Parathyroid adenoma (tissue), 2 donors: Measurements from ENCODE around the gene FNTB.
"Not testable (repeated sequence)": the region's sequence is repeated elsewhere in the genome, so short reads cannot be mapped to it uniquely, and the experiment has no call there.

ENCODE experiments used
- H2AFZ ChIP-seq: fragments of 300-600 bp; sonication (generic); one replicate; pipeline ENCODE4 v1.7.0; 2017; ENCODE audit warnings: antibody characterized with exemption, mild to moderate bottlenecking
- H3K27ac ChIP-seq: fragments of 300-600 bp; sonication (generic); one replicate; pipeline ENCODE4 v1.7.0; 2017
- H3K27me3 ChIP-seq: fragments of 300-600 bp; sonication (generic); one replicate; pipeline ENCODE4 v1.7.0; 2017; ENCODE audit warnings: low read length; ENCODE audit not compliant: control insufficient read depth, insufficient read depth
- H3K36me3 ChIP-seq: fragments of 300-600 bp; sonication (generic); one replicate; pipeline ENCODE4 v1.7.0; 2017; ENCODE audit warnings: low read length; ENCODE audit not compliant: control insufficient read depth, insufficient read depth
- H3K4me1 ChIP-seq: fragments of 300-600 bp; sonication (generic); one replicate; pipeline ENCODE4 v1.7.0; 2017; ENCODE audit warnings: control low read depth
- H3K4me2 ChIP-seq: fragments of 300-600 bp; sonication (generic); one replicate; pipeline ENCODE4 v1.7.0; 2017; ENCODE audit warnings: low read length
- H3K4me3 ChIP-seq: fragments of 300-600 bp; sonication (generic); one replicate; pipeline ENCODE4 v1.7.0; 2017; ENCODE audit warnings: low read depth, low read length
- H3K79me2 ChIP-seq: fragments of 300-600 bp; sonication (generic); one replicate; pipeline ENCODE4 v1.7.0; 2017; ENCODE audit warnings: control low read depth
- H3K9ac ChIP-seq: fragments of 300-600 bp; sonication (generic); one replicate; pipeline ENCODE4 v1.7.0; 2017; ENCODE audit warnings: mild to moderate bottlenecking
- H3K9me3 ChIP-seq: fragments of 300-600 bp; sonication (generic); one replicate; pipeline ENCODE4 v1.7.0; 2017; ENCODE audit warnings: low read length; ENCODE audit not compliant: control insufficient read depth
- TF ChIP-seq, protein P1 (sequence below): fragments of 300-600 bp; sonication (generic); IDR thresholded peaks from one replicate; pipeline ENCODE4 v1.7.0; 2017; ENCODE audit warnings: antibody characterized with exemption, mild to moderate bottlenecking
- donor health status: primary hyperparathyroidism.

Gene FNTB

GRCh38 chr14:65025818-65026217 lies 39.1 kb downstream of the FNTB start:
- Histone ChIP-seq H3K4me1 (no peaks in the 10 kb centered on the region), H3K27ac (no peak overlapping the region), H3K9me3 (no peaks in the 10 kb centered on the region), H3K4me2 (no peak overlapping the region), H2AFZ (no peak overlapping the region), H3K4me3 (no peak overlapping the region), H3K9ac (no peak overlapping the region), H3K79me2 (peaks cover 2% of the 10 kb centered on the region), H3K27me3 (no peaks in the 10 kb centered on the region), H3K36me3 (no peaks in the 10 kb centered on the region)
- TF ChIP-seq, protein P1, sequence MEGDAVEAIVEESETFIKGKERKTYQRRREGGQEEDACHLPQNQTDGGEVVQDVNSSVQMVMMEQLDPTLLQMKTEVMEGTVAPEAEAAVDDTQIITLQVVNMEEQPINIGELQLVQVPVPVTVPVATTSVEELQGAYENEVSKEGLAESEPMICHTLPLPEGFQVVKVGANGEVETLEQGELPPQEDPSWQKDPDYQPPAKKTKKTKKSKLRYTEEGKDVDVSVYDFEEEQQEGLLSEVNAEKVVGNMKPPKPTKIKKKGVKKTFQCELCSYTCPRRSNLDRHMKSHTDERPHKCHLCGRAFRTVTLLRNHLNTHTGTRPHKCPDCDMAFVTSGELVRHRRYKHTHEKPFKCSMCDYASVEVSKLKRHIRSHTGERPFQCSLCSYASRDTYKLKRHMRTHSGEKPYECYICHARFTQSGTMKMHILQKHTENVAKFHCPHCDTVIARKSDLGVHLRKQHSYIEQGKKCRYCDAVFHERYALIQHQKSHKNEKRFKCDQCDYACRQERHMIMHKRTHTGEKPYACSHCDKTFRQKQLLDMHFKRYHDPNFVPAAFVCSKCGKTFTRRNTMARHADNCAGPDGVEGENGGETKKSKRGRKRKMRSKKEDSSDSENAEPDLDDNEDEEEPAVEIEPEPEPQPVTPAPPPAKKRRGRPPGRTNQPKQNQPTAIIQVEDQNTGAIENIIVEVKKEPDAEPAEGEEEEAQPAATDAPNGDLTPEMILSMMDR, result no peak

- no peak overlapping the region for H2AFZ ChIP-seq
- H3K9ac ChIP-seq, result no peak overlapping the region
- no peaks in the 10 kb centered on the region for H3K36me3 ChIP-seq
- no peak overlapping the region for H3K4me3 ChIP-seq
- H3K9me3 ChIP-seq, result no peaks in the 10 kb centered on the region
- no peaks in the 10 kb centered on the region for H3K27me3 ChIP-seq
- H3K4me2 ChIP-seq, result no peak overlapping the region
- no peak overlapping the region for H3K27ac ChIP-seq
- peaks cover 2% of the 10 kb centered on the region for H3K79me2 ChIP-seq
- no peaks in the 10 kb centered on the region for H3K4me1 ChIP-seq
- TF ChIP-seq, protein P1, result no peak
These were observed 39.8 kb downstream of the FNTB start for GRCh38 chr14:65026526-65026925.

- Histone ChIP-seq H3K4me3 (no peak overlapping the region), H2AFZ (no peak overlapping the region), H3K4me1 (no peaks in the 10 kb centered on the region), H3K27me3 (no peaks in the 10 kb centered on the region), H3K9ac (no peak overlapping the region), H3K36me3 (no peaks in the 10 kb centered on the region), H3K4me2 (no peak overlapping the region), H3K9me3 (no peaks in the 10 kb centered on the region), H3K79me2 (peaks cover 2% of the 10 kb centered on the region), H3K27ac (no peak overlapping the region)
- TF ChIP-seq, protein P1, result no peak
These were observed 40.6 kb downstream of the FNTB start for GRCh38 chr14:65027127-65027799.

DNA sequence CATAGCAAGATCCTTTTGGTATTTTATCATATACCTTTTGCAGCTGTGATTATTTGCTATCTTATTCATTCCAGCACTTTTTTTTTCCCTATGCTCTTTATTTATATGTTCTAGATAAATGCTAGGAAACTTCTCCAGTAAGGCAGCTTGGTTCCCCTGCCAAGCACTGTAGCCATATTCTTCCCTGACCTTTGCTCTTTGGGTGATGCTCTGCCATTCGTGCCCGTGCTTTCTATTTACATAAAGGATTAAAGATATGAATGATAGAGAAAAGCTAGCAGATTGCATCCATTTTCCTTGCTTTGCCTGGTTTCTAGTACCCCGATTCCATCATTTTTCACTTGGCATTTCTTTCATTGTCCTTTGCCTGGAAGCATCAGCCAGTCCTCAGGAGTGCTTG lies 42.2 kb downstream of the FNTB start:
- no peak overlapping the region for H3K4me3 ChIP-seq
- no peaks in the 10 kb centered on the region for H3K27me3 ChIP-seq
- no peak overlapping the region for H3K9ac ChIP-seq
- H3K79me2 ChIP-seq, result no peaks in the 10 kb centered on the region
- H3K27ac ChIP-seq, result no peak overlapping the region
- H3K9me3 ChIP-seq, result no peaks in the 10 kb centered on the region
- H3K4me2 ChIP-seq, result no peak overlapping the region
- TF ChIP-seq, protein P1, result no peak
- no peak overlapping the region for H2AFZ ChIP-seq
- no peaks in the 10 kb centered on the region for H3K36me3 ChIP-seq
- H3K4me1 ChIP-seq, result no peaks in the 10 kb centered on the region

DNA sequence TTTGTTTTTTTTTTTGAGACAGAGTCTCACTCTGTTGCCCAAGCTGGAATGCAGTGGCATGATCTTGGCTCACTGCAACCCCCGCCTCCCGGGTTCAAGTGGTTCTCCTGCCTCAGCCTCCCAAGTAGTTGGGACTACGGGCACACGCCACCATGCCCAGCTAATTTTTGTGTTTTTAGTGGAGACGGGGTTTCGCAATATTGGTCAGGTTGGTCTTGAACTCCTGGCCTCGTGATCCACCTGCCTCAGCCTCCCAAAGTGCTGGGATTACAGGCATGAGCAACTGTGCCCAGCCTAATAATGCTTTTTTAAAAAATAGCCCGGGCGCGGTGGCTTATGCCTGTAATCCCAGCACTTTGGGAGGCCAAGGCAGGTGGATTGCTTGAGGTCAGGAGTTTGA lies 44.6 kb downstream of the FNTB start:
- not testable (repeated sequence) for H3K9ac ChIP-seq, H3K4me3 ChIP-seq, H3K4me2 ChIP-seq, H3K79me2 ChIP-seq, H2AFZ ChIP-seq, H3K4me1 ChIP-seq, H3K36me3 ChIP-seq, H3K27me3 ChIP-seq, H3K9me3 ChIP-seq, H3K27ac ChIP-seq
